OCI-LY1 (cell line): ENCODE results near the gene MRFAP1.

Experiments
- H2AFZ ChIP-seq: fragments of 200-600 bp; sonication (generic), shearing (Covaris generic); 2 replicates; pipeline ENCODE4 v1.6.0; 2014; ENCODE audit warnings: antibody characterized with exemption, mild to moderate bottlenecking, low read length
- H3F3A ChIP-seq: fragments of 200-600 bp; sonication (generic), shearing (Covaris generic); 2 replicates; pipeline ENCODE4 v1.6.0; 2014; ENCODE audit warnings: mild to moderate bottlenecking, antibody characterized with exemption, low read length, moderate library complexity; ENCODE audit not compliant: insufficient read depth
- H3K27ac ChIP-seq: fragments of 200-600 bp; sonication (generic); 2 replicates; pipeline ENCODE4 v1.5.1; 2014; ENCODE audit warnings: low read length, mixed run types, mild to moderate bottlenecking, low read depth; ENCODE audit not compliant: poor library complexity, severe bottlenecking
- H3K27me3 ChIP-seq: fragments of 200-600 bp; sonication (generic); 2 replicates; pipeline ENCODE4 v1.6.0; 2014; ENCODE audit warnings: antibody characterized with exemption, mild to moderate bottlenecking, low read length, moderate library complexity; ENCODE audit not compliant: insufficient read depth
- H3K36me3 ChIP-seq: fragments of 200-600 bp; sonication (generic); 2 replicates; pipeline ENCODE4 v1.6.1; 2014; ENCODE audit warnings: mild to moderate bottlenecking, antibody characterized with exemption, low read length, moderate library complexity, mixed read lengths; ENCODE audit not compliant: insufficient read depth
- H3K4me1 ChIP-seq: fragments of 200-600 bp; sonication (generic); 2 replicates; pipeline ENCODE4 v1.5.1; 2014; ENCODE audit warnings: mild to moderate bottlenecking, low read length, moderate library complexity; ENCODE audit not compliant: insufficient read depth, severe bottlenecking
- H3K4me2 ChIP-seq: fragments of 200-600 bp; sonication (generic), shearing (Covaris generic); 2 replicates; pipeline ENCODE4 v1.6.1; 2014; ENCODE audit warnings: low read length
- H3K4me3 ChIP-seq: fragments of 200-600 bp; sonication (generic); 2 replicates; pipeline ENCODE4 v1.5.1; 2014; ENCODE audit warnings: low read length, low read depth, mild to moderate bottlenecking, mixed read lengths; ENCODE audit not compliant: poor library complexity, severe bottlenecking
- H3K79me2 ChIP-seq: fragments of 200-600 bp; shearing (Covaris generic); 2 replicates; pipeline ENCODE4 v1.6.1; 2016; ENCODE audit warnings: mixed run types, low read length, mixed read lengths; ENCODE audit not compliant: insufficient read depth
- H3K9ac ChIP-seq: fragments of 200-600 bp; sonication (generic), shearing (Covaris generic); 2 replicates; pipeline ENCODE4 v1.6.1; 2014; ENCODE audit warnings: mild to moderate bottlenecking, low read length, mixed read lengths
- H3K9me2 ChIP-seq: fragments of 200-600 bp; sonication (generic), shearing (Covaris generic); 2 replicates; pipeline ENCODE4 v1.6.1; 2014; ENCODE audit warnings: low read depth, mild to moderate bottlenecking, low read length, mixed read lengths
- H3K9me3 ChIP-seq: fragments of 200-600 bp; shearing (Covaris generic); 2 replicates; pipeline ENCODE4 v1.6.1; 2014; ENCODE audit warnings: low read length, mixed read lengths
- H4K20me1 ChIP-seq: fragments of 200-600 bp; sonication (generic), shearing (Covaris generic); 2 replicates; pipeline ENCODE4 v1.6.0; 2016; ENCODE audit warnings: mild to moderate bottlenecking, low read length; ENCODE audit not compliant: insufficient read depth
- EZH2 ChIP-seq: fragments of 200-600 bp; sonication (generic), shearing (Covaris generic); IDR thresholded peaks from 2 replicates; pipeline ENCODE4 v1.8.0; 2017; ENCODE audit warnings: borderline replicate concordance, mixed run types, mild to moderate bottlenecking, antibody characterized with exemption, low read length, moderate library complexity, mixed read lengths
- TF ChIP-seq, protein P1 (sequence below): fragments of 200-600 bp; sonication (generic), shearing (Covaris generic); IDR thresholded peaks from 2 replicates; pipeline ENCODE4 v1.5.1; 2017; ENCODE audit warnings: mild to moderate bottlenecking, antibody characterized with exemption, low read length, moderate library complexity, mixed read lengths

The MRFAP1 gene

DNA sequence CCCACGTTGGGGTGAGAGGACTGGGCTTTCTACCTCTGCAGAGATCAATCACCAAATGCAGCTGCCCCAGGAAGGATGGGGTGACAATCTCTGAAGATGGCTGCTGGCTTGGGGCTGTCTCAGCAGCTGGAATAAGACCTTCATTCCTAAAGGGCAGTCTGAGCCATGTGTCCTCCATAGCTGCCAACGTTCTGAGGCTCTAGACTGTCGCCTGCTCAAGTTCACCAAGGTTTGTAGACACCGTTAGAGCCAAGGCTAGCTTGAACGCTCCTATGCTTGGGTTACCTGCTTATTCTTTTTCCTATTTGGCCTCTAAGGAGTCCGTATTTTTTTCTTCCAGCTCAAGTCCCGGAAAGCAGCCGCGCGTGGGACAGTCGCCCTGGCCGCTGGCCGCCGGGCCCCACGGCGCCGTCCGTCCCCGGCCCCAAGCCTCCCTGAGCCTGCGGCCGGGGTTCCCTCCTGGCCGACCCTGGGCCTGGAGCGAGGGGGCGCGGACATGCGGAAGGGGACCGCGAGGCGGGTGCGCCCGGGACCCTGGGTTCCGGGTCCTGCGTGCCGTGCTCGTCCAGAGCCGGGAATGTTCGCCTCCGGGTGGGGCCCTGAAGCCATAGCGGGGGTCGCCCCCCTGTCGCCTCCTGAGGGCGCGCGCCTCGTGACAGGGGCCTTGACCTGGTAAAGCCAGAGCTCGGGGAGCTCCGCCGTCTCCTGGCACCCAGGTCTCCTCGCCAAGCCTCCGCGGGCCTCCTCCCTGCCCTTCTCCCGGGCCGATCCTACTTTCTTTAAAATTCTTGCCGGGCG, 23.3 kb downstream of the MRFAP1 start:
- H3K9ac ChIP-seq, result no peak overlapping the region
- H4K20me1 ChIP-seq, result no peaks in the 10 kb centered on the region
- H3F3A ChIP-seq, result no peaks in the 10 kb centered on the region
- no peak overlapping the region for H3K4me3 ChIP-seq
- TF ChIP-seq EZH2, result no peak
- TF ChIP-seq, protein P1, sequence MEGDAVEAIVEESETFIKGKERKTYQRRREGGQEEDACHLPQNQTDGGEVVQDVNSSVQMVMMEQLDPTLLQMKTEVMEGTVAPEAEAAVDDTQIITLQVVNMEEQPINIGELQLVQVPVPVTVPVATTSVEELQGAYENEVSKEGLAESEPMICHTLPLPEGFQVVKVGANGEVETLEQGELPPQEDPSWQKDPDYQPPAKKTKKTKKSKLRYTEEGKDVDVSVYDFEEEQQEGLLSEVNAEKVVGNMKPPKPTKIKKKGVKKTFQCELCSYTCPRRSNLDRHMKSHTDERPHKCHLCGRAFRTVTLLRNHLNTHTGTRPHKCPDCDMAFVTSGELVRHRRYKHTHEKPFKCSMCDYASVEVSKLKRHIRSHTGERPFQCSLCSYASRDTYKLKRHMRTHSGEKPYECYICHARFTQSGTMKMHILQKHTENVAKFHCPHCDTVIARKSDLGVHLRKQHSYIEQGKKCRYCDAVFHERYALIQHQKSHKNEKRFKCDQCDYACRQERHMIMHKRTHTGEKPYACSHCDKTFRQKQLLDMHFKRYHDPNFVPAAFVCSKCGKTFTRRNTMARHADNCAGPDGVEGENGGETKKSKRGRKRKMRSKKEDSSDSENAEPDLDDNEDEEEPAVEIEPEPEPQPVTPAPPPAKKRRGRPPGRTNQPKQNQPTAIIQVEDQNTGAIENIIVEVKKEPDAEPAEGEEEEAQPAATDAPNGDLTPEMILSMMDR, result no peak
- no peaks in the 10 kb centered on the region for H3K4me1 ChIP-seq
- H3K4me2 ChIP-seq, result no peak overlapping the region
- H3K36me3 ChIP-seq, result no peaks in the 10 kb centered on the region
- no peaks in the 10 kb centered on the region for H3K9me3 ChIP-seq
- H3K27ac ChIP-seq, result no peak overlapping the region
- no peaks in the 10 kb centered on the region for H3K9me2 ChIP-seq
- H2AFZ ChIP-seq, result no peak overlapping the region
- no peaks in the 10 kb centered on the region for H3K79me2 ChIP-seq
- H3K27me3 ChIP-seq, result no peaks in the 10 kb centered on the region

- Histone ChIP-seq H3K4me1 (no peaks in the 10 kb centered on the region), H2AFZ (no peak overlapping the region), H3K4me2 (no peak overlapping the region), H4K20me1 (no peaks in the 10 kb centered on the region), H3K79me2 (no peaks in the 10 kb centered on the region), H3K9ac (no peak overlapping the region), H3K4me3 (no peak overlapping the region), H3K9me3 (no peaks in the 10 kb centered on the region), H3F3A (no peaks in the 10 kb centered on the region), H3K9me2 (no peaks in the 10 kb centered on the region), H3K27me3 (no peaks in the 10 kb centered on the region), H3K27ac (no peak overlapping the region), H3K36me3 (no peaks in the 10 kb centered on the region)
- TF ChIP-seq, protein P1, result no peak
- no peak for TF ChIP-seq EZH2
These were observed 24.8 kb downstream of the MRFAP1 start for GRCh38 chr4:6665320-6665654.

GRCh38 chr4:6668391-6668790, 27.9 kb downstream of the MRFAP1 start:
- Histone ChIP-seq H3K9me3 (no peaks in the 10 kb centered on the region), H3K9me2 (no peaks in the 10 kb centered on the region), H3K4me2 (no peak overlapping the region), H3K4me3 (no peak overlapping the region), H3K79me2 (no peaks in the 10 kb centered on the region), H3K27me3 (no peaks in the 10 kb centered on the region), H3K4me1 (peaks cover under 1% of the 10 kb centered on the region), H3F3A (no peaks in the 10 kb centered on the region), H3K9ac (no peak overlapping the region), H4K20me1 (no peaks in the 10 kb centered on the region), H3K36me3 (no peaks in the 10 kb centered on the region), H2AFZ (no peak overlapping the region), H3K27ac (no peak overlapping the region)
- TF ChIP-seq, protein P1, result no peak
- no peak for TF ChIP-seq EZH2
